Measurements from ENCODE around the gene CACNG6.

CACNG6 gene

DNA sequence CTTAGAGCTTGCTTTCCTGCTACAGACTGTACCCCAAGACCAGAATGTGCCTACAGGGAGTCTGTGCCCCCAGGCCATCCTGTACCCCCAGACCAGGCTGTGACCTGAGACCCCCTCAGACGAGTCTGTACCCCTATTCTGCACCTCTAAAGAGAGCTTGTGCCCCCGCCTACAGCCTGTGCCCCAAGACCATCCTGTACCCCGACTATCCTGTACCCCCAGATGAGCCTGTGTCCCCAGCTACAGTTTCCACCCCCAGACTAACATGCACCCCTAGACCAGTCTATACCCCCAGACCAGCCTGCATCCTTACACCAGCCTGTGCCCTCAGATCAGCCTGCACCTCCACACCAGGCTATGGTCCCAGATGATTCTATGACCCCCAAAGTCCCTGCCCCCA, 2.0 kb downstream of the CACNG6 start:
- TF ChIP-seq PPARA (CRISPR knock-in tag; IDR thresholded peaks at IDR 0.05; ENCODE audit: borderline replicate concordance) (no peak), OSR1 (CRISPR knock-in tag; IDR thresholded peaks at IDR 0.05) (no peak), SNAI2 (CRISPR knock-in tag; IDR thresholded peaks at IDR 0.05) (no peak), RARB (CRISPR knock-in tag; IDR thresholded peaks at IDR 0.05) (no peak), ISL1 (CRISPR knock-in tag; IDR thresholded peaks at IDR 0.05) (no peak), TCF4 (CRISPR knock-in tag; IDR thresholded peaks at IDR 0.05; ENCODE audit: borderline replicate concordance) (no peak), CSDC2 (CRISPR knock-in tag; IDR thresholded peaks at IDR 0.05) (no peak), BACH2 (CRISPR knock-in tag; IDR thresholded peaks at IDR 0.05; ENCODE audit: borderline replicate concordance) (no peak), ZC3H10 (CRISPR knock-in tag; IDR thresholded peaks at IDR 0.05) (no peak), ARNTL (CRISPR knock-in tag; IDR thresholded peaks at IDR 0.05; ENCODE audit: borderline replicate concordance, low read depth) (no peak), ZNF565 (CRISPR knock-in tag; conservative IDR thresholded peaks at IDR 0.05; ENCODE audit: low read depth) (no peak), ESRRG (CRISPR knock-in tag; IDR thresholded peaks at IDR 0.05) (no peak), GLIS3 (CRISPR knock-in tag; IDR thresholded peaks at IDR 0.05) (no peak)
- TF ChIP-seq, protein P1, sequence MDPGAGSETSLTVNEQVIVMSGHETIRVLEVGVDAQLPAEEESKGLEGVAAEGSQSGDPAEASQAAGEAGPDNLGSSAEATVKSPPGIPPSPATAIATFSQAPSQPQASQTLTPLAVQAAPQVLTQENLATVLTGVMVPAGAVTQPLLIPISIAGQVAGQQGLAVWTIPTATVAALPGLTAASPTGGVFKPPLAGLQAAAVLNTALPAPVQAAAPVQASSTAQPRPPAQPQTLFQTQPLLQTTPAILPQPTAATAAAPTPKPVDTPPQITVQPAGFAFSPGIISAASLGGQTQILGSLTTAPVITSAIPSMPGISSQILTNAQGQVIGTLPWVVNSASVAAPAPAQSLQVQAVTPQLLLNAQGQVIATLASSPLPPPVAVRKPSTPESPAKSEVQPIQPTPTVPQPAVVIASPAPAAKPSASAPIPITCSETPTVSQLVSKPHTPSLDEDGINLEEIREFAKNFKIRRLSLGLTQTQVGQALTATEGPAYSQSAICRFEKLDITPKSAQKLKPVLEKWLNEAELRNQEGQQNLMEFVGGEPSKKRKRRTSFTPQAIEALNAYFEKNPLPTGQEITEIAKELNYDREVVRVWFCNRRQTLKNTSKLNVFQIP (CRISPR knock-in tag; IDR thresholded peaks at IDR 0.05; ENCODE audit: borderline replicate concordance, low read depth): no peak
- TF ChIP-seq, protein P2, sequence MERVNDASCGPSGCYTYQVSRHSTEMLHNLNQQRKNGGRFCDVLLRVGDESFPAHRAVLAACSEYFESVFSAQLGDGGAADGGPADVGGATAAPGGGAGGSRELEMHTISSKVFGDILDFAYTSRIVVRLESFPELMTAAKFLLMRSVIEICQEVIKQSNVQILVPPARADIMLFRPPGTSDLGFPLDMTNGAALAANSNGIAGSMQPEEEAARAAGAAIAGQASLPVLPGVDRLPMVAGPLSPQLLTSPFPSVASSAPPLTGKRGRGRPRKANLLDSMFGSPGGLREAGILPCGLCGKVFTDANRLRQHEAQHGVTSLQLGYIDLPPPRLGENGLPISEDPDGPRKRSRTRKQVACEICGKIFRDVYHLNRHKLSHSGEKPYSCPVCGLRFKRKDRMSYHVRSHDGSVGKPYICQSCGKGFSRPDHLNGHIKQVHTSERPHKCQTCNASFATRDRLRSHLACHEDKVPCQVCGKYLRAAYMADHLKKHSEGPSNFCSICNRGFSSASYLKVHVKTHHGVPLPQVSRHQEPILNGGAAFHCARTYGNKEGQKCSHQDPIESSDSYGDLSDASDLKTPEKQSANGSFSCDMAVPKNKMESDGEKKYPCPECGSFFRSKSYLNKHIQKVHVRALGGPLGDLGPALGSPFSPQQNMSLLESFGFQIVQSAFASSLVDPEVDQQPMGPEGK (CRISPR knock-in tag; IDR thresholded peaks at IDR 0.05; ENCODE audit: borderline replicate concordance): no peak
- TF ChIP-seq, protein P3, sequence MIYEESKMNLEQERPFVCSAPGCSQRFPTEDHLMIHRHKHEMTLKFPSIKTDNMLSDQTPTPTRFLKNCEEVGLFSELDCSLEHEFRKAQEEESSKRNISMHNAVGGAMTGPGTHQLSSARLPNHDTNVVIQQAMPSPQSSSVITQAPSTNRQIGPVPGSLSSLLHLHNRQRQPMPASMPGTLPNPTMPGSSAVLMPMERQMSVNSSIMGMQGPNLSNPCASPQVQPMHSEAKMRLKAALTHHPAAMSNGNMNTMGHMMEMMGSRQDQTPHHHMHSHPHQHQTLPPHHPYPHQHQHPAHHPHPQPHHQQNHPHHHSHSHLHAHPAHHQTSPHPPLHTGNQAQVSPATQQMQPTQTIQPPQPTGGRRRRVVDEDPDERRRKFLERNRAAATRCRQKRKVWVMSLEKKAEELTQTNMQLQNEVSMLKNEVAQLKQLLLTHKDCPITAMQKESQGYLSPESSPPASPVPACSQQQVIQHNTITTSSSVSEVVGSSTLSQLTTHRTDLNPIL (CRISPR knock-in tag; IDR thresholded peaks at IDR 0.05; ENCODE audit: low read depth): no peak
- no peak for ATAC-seq

DNA sequence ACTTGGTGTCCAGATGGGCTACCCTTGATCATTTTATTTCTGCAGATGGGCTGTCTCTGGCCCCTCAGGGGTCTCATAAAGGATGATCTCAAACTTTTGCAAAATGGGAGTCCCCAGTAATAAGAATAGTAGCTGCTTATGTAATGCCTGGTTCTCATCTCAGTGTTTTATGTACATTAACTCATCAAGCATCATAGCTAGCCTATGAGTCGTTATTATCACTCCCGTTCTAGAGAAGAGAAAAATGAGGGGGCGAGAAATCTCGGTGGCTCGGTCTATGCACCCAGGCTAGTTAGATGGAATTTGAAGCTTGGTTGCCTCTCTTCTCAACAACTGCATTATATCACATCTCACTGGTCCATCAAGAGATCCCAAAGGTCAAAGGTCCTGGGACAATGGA, 3.4 kb downstream of the CACNG6 start:
- TF ChIP-seq TCF4 (CRISPR knock-in tag; IDR thresholded peaks at IDR 0.05; ENCODE audit: borderline replicate concordance): no peak
- TF ChIP-seq ISL1 (CRISPR knock-in tag; IDR thresholded peaks at IDR 0.05): no peak
- no peak for TF ChIP-seq ARNTL (CRISPR knock-in tag; IDR thresholded peaks at IDR 0.05; ENCODE audit: borderline replicate concordance, low read depth)
- TF ChIP-seq, protein P2 (CRISPR knock-in tag; IDR thresholded peaks at IDR 0.05; ENCODE audit: borderline replicate concordance): no peak
- no peak for TF ChIP-seq PPARA (CRISPR knock-in tag; IDR thresholded peaks at IDR 0.05; ENCODE audit: borderline replicate concordance)
- TF ChIP-seq CSDC2 (CRISPR knock-in tag; IDR thresholded peaks at IDR 0.05): no peak
- TF ChIP-seq ZFP3 (CRISPR knock-in tag; IDR thresholded peaks at IDR 0.05): no peak
- no peak for TF ChIP-seq GLIS3 (CRISPR knock-in tag; IDR thresholded peaks at IDR 0.05)
- TF ChIP-seq, protein P4, sequence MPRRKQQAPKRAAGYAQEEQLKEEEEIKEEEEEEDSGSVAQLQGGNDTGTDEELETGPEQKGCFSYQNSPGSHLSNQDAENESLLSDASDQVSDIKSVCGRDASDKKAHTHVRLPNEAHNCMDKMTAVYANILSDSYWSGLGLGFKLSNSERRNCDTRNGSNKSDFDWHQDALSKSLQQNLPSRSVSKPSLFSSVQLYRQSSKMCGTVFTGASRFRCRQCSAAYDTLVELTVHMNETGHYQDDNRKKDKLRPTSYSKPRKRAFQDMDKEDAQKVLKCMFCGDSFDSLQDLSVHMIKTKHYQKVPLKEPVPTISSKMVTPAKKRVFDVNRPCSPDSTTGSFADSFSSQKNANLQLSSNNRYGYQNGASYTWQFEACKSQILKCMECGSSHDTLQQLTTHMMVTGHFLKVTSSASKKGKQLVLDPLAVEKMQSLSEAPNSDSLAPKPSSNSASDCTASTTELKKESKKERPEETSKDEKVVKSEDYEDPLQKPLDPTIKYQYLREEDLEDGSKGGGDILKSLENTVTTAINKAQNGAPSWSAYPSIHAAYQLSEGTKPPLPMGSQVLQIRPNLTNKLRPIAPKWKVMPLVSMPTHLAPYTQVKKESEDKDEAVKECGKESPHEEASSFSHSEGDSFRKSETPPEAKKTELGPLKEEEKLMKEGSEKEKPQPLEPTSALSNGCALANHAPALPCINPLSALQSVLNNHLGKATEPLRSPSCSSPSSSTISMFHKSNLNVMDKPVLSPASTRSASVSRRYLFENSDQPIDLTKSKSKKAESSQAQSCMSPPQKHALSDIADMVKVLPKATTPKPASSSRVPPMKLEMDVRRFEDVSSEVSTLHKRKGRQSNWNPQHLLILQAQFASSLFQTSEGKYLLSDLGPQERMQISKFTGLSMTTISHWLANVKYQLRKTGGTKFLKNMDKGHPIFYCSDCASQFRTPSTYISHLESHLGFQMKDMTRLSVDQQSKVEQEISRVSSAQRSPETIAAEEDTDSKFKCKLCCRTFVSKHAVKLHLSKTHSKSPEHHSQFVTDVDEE (CRISPR knock-in tag; IDR thresholded peaks at IDR 0.05): no peak
- TF ChIP-seq ZFP30 (CRISPR knock-in tag; IDR thresholded peaks at IDR 0.05): no peak
- TF ChIP-seq ZNF8 (CRISPR knock-in tag; IDR thresholded peaks at IDR 0.05): no peak
- TF ChIP-seq, protein P3 (CRISPR knock-in tag; IDR thresholded peaks at IDR 0.05; ENCODE audit: low read depth): no peak
- TF ChIP-seq ESRRG (CRISPR knock-in tag; IDR thresholded peaks at IDR 0.05): no peak
- TF ChIP-seq ZNF70 (CRISPR knock-in tag; IDR thresholded peaks at IDR 0.05): no peak
- no peak for TF ChIP-seq OSR1 (CRISPR knock-in tag; IDR thresholded peaks at IDR 0.05)
- TF ChIP-seq ZC3H10 (CRISPR knock-in tag; IDR thresholded peaks at IDR 0.05): no peak
- TF ChIP-seq BACH2 (CRISPR knock-in tag; IDR thresholded peaks at IDR 0.05; ENCODE audit: borderline replicate concordance): no peak
- TF ChIP-seq RARB (CRISPR knock-in tag; IDR thresholded peaks at IDR 0.05): no peak
- TF ChIP-seq ZNF565 (CRISPR knock-in tag; conservative IDR thresholded peaks at IDR 0.05; ENCODE audit: low read depth): no peak
- no peak for TF ChIP-seq TOX (CRISPR knock-in tag; IDR thresholded peaks at IDR 0.05; ENCODE audit: borderline replicate concordance)
- no peak for ATAC-seq

Data from SK-N-SH treated with all-trans-retinoic acid at 6 μM for 48 hours (cell line).